Anterior cingulate cortex (tissue), 58 donors: ENCODE results near the gene RRAGC.
A peak's percentile ranks its signal among the peaks of the same experiment; 100 is the strongest.
"Not testable (repeated sequence)": the region's sequence is repeated elsewhere in the genome, so short reads cannot be mapped to it uniquely, and the experiment has no call there.

Source experiments
- DNase-seq, 58 donors: peaks; one replicate each; lab custom pipeline; 2025; lab: John Stamatoyannopoulos, UW

RRAGC gene

DNA sequence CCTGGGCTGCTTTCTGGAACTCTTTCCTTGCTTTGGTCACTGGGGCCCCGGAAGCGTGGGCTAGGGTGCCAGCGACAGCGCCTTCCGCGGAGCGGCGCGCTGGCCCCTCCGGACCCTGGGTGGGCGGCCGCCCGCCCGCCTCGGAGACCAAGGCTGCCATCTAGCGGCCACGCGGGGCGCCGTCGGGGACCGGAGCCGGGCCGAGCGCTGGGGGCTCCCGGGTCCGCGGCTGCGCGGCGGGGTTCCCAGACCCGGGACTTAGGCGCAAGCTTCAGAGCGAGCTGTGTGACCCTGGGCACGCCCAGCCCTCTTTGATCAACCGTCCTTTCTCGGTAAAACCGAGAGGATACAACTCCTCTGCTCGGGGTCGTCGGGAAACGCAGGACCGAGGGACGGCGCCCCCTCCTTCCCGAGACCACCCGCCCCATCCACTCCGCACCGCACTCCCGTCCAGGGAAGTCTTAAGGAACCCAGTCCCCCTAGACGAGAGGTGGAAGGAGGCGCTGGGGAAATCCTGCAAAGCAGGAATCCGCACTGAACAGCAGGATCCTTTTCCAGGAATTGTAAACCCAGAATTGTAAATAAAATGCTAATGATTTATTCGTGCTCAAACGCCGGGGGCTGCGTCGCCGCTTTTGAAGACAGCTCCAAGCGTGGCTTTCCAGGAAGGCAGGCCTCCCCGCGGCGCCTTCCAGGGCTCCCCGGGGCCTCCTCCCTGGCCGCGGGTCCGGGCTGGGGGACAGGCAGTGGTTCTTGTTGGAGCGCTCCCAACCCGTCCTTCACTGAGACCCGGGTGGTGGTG lies 41.2 kb downstream of the RRAGC start:
- peak in 9 of 58 donors; percentile 3 to 29 (median 14) for DNase-seq

GRCh38 chr1:38817267-38818174 lies 42.1 kb downstream of the RRAGC start:
- no peak for DNase-seq

DNA sequence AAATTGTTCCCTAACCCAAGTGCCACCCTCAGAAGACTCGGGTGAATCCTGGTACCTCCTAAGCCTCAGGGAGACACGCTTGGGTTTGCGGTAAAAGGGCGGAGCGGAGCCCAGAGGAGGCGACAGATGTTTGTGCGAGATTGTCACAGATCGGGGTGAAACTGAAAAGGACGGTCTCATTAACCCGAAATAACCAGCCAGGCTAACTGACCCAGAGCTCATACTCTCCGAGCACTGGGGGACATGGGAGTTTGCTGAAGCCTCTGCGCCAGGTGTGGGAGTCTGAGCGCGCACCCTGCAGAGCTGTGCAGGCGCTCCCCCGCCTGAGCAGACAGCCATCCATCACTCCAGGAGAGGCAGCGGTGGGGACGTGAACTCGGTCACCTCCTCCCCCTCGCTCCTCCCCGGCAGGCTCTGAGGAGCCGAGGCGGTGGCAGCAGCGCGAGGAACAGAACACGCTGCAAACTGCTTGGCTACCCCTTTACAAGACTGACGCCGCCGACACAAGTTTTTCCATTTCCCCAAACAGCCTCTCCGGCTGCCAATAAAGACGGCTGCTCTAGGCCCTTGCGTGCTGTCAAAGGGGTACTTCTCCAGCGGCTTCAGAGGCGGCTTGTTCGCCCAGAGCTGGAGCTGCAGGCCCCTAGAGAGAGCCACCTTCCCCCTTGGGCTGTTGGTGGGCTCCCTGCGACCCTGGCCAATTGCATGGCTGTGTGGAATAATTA lies 43.5 kb downstream of the RRAGC start:
- DNase-seq: peak in 3 of 58 donors; percentile 7 to 56 (median 8)

GRCh38 chr1:38814984-38815464 lies 44.5 kb downstream of the RRAGC start:
- no peak for DNase-seq

DNA sequence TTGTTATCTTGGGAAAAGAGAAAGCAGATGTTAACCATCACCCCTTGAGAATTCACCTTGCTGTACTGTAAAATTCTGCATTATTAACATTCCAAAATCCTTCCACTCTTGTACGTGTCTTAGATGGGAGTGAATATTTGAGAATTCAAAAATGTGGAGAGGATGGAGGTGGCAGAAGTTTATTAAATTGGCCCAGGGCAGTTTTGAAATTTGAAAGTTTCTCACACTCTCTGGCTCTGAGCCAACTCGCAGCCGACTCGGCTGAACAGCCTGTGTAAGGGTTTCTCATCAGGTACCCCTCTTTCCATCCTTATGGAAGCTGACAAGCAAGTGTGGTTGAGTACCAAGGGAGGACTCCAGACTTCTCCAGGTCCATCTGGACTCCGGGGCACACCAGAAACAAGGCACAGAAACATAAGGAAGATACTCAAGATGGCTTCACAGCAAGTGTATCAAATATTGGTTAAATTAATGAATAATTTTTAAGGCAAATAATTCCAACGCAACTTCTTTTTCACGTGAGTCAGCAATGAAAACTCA lies 45.1 kb downstream of the RRAGC start:
- DNase-seq: no peak

- DNase-seq: no peak
Measured at GRCh38 chr1:38812981-38813380, 46.6 kb downstream of the RRAGC start.

GRCh38 chr1:38811466-38811865 lies 48.1 kb downstream of the RRAGC start:
- not testable (repeated sequence) for DNase-seq

DNA sequence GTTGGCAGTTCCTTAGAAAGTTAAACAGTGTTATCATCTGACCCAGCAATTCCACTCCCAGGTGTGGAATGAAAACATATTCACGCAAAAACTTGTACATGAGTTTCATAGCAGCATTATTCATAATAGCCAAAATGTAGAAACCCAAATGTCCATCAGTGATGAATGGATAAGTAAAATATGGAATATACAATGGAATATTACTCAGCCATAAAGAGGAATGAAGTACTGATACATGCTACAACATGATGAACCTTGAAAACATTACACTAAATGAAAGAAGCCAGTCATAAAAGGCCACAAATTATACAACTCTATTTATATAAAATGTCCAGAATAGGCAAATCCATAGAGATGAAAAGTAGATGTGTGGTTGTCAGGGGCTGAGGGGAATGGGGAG lies 53.5 kb downstream of the RRAGC start:
- DNase-seq: no peak

GRCh38 chr1:38805036-38805435 lies 54.5 kb downstream of the RRAGC start:
- no peak for DNase-seq

DNA sequence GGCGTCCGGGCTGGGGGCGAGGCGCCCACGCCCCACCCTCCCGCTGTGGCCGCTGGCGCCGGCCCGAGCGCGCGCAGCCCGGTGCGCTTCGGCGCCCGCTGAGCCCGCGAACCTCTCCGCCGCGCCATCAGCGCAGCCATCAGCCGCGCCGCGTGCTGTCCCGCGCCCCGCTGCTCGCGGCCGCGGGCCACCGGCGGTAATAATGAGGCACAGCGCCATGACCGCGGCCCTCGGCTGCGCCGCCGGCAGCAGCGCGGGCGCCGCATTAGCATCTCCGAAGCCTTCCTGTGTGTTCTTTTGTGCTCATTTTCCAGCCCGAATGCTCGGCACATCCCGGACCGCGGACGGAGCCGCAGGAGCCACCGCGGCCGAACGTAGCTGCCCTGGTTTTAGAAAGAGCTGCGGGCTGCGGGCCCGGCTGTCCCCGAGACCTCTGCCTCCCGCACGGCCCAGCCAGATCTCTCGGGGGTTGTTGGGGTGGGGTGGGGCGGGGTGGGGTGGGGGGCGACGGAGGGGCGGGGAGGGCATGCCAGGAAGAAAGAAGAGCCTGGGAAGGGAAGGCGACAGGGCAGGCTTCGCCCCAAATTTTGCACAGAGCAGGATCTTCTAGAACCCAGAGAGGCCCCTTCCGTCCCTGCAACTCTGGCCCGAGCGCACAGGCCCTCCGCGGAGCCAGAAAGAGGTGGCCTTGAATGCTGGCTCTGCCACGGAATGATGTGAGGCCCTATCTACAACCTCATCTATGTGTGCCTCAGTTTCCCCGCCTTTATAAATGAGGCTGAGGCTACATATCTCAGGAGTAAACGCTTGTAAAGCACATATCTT lies 55.3 kb downstream of the RRAGC start:
- peak in 4 of 58 donors; percentile 6 to 18 (median 12) for DNase-seq

DNA sequence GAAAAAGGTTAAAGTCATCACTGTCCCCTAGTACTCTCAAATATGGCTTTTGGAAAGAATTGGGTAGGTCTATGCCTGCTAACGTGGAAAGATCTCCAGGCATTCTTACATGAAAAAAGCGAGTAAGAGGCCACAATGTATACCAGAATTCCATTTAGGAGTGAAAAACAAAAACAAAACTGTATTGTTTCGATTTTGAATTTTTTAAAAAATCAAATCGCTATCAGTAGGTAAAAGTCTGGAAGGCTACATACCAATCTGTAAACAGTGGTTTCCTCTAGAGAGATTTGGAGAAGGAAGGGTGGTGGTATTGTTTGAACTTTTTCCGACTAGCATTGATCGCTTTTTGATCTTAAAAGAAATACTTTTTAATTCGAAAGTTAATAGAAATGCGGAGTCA lies 55.9 kb downstream of the RRAGC start:
- DNase-seq: no peak

DNA sequence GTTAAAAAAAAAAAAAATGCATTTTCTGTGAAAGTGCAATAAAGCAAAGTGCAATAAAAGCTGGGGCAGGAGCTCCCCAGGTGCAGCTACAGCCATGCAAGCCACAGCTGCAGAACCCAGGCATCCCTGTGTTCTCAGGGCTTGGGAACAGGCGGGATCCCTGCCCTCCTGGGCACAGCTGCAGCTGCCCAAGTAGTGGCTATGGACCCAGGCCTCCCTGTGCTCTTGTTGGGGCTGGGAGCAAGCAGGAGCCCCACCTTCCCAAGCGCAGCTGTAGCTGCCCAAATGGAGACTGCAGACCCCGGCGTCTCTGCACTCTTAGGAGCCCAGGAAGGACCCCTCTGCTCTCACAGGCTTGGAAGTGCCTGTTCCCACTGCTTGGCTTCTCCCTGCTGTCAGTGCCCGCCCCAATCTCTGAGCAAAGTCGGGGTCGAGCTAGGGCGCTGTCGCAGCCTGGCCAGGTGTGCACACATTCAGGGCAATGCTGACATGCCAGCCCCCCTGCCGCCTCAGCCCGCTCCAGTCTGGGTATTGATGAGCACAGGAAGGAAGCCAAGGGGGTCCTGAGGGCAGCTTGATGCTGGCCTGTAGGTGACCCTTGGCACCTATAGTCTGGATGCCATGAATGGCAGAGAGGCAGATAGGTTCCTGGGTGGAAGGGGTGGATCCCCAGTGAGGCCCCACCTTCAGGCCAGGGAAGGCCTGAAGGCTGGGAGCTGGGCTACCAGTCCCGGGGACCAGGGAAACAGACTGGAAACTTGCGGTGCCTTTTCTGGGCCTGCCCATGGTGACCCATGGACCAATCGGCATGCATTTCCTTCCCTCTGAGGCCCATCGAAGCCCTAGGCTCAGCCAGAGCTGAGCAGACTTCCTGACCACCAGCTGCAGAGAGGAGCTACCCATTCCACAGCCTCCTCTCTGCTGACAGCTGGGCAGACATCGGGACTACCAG lies 58.6 kb downstream of the RRAGC start:
- DNase-seq: no peak

GRCh38 chr1:38793299-38793698 lies 66.3 kb downstream of the RRAGC start:
- DNase-seq: no peak

DNA sequence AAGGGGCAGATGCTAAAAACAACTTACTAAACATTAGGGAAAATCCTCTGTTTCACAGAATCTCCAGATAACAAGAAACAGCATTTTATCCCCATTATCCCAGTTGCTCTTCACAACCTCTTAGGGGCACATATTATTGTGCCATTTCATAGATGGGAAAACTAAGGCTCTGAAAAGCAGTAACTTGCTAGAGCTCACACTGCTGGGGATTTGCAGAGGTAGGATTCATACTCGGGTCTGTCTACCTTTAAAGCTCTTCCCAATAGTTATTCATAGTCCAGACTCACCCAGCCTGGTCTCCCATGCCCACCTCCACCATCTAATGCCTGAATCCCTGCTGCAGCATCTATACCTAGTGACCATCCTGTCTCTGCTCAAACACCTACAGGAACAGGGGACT lies 67.7 kb downstream of the RRAGC start:
- no peak for DNase-seq

- no peak for DNase-seq
Measured at GRCh38 chr1:38791164-38791515, 68.4 kb downstream of the RRAGC start.

DNA sequence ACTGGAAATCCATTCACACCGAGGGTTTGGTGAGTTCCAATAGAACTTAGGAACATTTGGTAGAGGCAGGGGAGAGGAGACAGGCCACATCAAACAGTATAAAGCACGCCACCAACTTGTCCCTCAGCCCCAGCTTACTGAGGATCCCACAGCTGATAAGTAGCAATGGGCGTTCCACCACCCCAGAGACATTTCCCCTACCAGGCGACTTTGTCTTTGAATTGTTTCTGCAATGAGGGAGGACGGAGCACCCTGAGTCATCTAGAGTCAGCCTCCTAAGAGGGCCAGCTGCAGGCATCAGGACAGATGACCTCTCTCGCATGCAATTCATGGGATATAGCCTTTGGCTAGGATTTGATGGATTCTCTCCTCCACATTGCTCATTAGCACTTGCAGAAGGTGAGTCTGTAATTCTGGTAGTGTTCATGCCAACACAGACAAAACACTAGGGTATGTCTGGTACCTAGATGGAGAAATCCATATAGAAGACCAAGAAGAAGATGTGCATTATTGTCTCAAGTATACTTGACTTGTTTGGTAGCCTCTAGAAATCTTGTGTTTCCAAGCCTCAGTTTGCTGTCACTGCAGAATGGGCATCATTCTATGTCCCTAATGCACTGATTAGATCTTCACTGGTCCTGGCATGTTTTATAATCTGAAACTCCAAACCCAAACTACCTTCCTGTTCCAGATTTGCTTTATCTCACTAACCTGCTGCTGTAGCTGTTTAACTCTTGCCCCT lies 69.0 kb downstream of the RRAGC start:
- DNase-seq: no peak

DNA sequence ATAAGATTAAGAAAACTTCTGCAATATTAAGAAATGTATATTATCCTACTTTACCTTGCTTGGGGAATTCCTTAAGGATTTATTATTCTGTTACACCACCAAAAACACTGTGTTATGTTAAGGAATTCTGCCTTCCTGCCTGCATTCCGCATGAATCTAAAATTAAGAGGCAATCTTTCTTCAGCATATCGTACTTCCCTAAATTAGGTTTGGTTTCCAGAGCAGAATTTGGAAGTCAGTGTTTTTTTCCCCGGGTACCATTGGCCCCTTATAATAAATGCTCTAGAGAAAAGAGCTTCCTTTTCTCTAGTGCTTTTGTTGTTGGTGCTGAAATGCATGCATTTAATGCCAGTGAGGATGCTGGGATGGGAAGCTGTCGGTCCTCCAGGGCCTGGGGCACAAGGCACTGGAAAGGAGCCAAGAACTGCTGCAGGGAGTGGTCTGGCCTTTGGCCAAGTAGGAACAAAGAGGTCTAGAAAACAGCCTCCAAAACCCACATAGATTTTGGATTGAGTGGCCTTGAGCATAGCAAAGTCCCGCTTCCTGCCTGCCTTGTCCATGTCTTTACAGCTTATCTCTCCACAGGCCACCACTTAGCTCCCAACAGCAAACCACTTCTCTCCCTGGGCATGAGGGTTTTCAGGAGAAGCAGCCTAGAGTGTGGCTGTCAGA lies 69.9 kb downstream of the RRAGC start:
- peak in 1 of 58 donors; percentile 7 for DNase-seq
